C4-2B (cell line): ENCODE results near the gene SPANXB1.
"Not testable (repeated sequence)": the region's sequence is repeated elsewhere in the genome, so short reads cannot be mapped to it uniquely, and the experiment has no call there.

Source experiments
- ZFX ChIP-seq: fragments of 450-650 bp; IDR thresholded peaks from 2 replicates; pipeline ENCODE4 v1.6.1; 2017
- TF ChIP-seq, protein P1 (sequence below): fragments of 450-650 bp; conservative IDR thresholded peaks from 2 replicates; pipeline ENCODE4 v1.5.1; 2017; ENCODE audit warnings: mild to moderate bottlenecking

DNA sequence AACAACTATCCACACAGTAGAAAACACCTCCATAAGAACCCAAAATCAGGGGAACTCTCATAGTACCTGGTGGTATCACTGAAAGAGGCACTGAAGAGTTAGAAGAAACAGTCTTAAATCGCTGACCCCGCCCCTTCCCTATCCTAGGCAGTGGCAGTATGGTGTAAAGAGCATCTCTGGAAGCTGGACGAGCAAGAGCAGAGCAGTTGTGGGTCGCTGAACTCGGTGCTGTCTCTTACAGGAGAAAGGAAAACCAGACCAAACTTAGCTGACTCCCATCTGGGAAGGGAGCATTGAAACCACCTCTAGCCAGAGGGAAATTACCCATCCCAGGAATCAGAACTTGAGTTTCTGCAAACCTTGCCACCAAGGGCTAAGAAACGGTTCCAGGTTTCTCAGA lies 2.8 kb downstream of the SPANXB1 start:
- TF ChIP-seq, protein P1, sequence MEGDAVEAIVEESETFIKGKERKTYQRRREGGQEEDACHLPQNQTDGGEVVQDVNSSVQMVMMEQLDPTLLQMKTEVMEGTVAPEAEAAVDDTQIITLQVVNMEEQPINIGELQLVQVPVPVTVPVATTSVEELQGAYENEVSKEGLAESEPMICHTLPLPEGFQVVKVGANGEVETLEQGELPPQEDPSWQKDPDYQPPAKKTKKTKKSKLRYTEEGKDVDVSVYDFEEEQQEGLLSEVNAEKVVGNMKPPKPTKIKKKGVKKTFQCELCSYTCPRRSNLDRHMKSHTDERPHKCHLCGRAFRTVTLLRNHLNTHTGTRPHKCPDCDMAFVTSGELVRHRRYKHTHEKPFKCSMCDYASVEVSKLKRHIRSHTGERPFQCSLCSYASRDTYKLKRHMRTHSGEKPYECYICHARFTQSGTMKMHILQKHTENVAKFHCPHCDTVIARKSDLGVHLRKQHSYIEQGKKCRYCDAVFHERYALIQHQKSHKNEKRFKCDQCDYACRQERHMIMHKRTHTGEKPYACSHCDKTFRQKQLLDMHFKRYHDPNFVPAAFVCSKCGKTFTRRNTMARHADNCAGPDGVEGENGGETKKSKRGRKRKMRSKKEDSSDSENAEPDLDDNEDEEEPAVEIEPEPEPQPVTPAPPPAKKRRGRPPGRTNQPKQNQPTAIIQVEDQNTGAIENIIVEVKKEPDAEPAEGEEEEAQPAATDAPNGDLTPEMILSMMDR = not testable (repeated sequence)
- not testable (repeated sequence) for TF ChIP-seq ZFX
